Loucy (cell line): Measurements from ENCODE around the gene OR2V1.

Source experiments
- EZH2phosphoT487 ChIP-seq: fragments of 200-600 bp; IDR thresholded peaks from 2 replicates; pipeline ENCODE4 v1.6.1; 2018; ENCODE audit warnings: antibody characterized with exemption, mild to moderate bottlenecking, moderate library complexity, borderline replicate concordance
- TF ChIP-seq, protein P1 (sequence below): fragments of 200-600 bp; sonication (generic); conservative IDR thresholded peaks from 2 replicates; pipeline ENCODE4 v1.5.1; 2014; ENCODE audit warnings: mild to moderate bottlenecking, antibody characterized with exemption, low read length

DNA sequence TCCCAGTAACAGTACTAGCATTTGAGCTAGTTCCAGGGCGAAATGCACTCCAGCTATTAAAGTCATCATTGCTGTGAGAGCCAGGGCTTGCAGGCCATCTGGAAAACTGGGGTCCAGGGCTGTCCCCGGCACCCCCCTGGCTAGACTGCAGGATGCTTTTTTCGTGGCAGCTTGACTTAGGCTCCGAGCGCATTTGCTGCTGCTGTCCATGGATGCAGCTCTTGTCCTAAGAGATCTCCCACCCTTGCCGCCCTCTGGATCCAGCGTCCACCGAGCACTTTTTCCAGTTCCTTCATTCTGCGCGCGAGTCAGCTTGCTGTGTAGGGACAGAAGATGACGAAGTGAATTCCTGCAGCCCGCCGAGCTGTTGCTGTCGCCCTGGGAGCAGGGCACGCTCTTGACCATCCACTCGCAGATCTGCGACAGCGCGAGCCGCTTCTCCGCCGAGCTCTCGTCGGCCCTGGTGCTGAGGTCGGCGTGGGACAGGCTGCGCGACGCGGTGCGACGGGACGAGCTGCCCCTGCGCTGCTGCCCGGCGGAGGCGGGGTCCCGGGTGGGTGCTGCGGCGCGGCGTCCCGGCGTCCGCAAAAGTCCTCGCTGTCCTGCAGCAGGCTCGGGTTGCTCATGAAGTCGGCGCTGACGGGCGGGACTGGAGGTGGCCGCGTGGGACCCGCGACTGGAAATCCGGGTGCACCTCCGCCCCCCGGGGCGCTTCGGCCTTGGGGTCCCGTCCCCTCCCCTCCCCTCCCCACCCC is 30.7 kb downstream of the OR2V1 start:
- no peak for TF ChIP-seq EZH2phosphoT487
- TF ChIP-seq, protein P1, sequence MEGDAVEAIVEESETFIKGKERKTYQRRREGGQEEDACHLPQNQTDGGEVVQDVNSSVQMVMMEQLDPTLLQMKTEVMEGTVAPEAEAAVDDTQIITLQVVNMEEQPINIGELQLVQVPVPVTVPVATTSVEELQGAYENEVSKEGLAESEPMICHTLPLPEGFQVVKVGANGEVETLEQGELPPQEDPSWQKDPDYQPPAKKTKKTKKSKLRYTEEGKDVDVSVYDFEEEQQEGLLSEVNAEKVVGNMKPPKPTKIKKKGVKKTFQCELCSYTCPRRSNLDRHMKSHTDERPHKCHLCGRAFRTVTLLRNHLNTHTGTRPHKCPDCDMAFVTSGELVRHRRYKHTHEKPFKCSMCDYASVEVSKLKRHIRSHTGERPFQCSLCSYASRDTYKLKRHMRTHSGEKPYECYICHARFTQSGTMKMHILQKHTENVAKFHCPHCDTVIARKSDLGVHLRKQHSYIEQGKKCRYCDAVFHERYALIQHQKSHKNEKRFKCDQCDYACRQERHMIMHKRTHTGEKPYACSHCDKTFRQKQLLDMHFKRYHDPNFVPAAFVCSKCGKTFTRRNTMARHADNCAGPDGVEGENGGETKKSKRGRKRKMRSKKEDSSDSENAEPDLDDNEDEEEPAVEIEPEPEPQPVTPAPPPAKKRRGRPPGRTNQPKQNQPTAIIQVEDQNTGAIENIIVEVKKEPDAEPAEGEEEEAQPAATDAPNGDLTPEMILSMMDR: no peak
